Vagina (tissue), 2 donors: ENCODE data around the gene CHD6. TPM values are rescaled to one million over a fixed set of nuclear protein-coding genes. Genes with fewer than 3 reads are reported as not detected.

Experiments
- DNase-seq, 2 donors: peaks; one replicate each; pipeline ENCODE4 v3.0.0-alpha.2; 2017; ENCODE audit errors: extremely low spot score in 2 of 2
- H3K27ac ChIP-seq: fragments of 200-600 bp; sonication (generic); one replicate; pipeline ENCODE4 v1.5.1; 2019
- H3K27me3 ChIP-seq: fragments of 200-600 bp; sonication (generic); one replicate; pipeline ENCODE4 v1.5.1; 2019
- H3K36me3 ChIP-seq, 2 donors: fragments of 200-600 bp; sonication (generic); one replicate each; pipeline ENCODE4 v1.5.1; 2017 to 2019
- H3K4me1 ChIP-seq: fragments of 200-600 bp; sonication (generic); one replicate; pipeline ENCODE4 v1.5.1; 2019
- H3K4me3 ChIP-seq, 2 donors: fragments of 200-600 bp; sonication (generic); 1 replicate in 1 of 2; 2 replicates in 1 of 2; pipeline ENCODE4 v1.5.1; 2016 to 2019
- H3K9me3 ChIP-seq: fragments of 200-600 bp; sonication (generic); one replicate; pipeline ENCODE4 v1.5.1; 2019
- POLR2A ChIP-seq, 2 donors: fragments of 450-650 bp; IDR thresholded peaks; one replicate each; pipeline ENCODE4 v1.6.1; 2017; ENCODE audit warnings: antibody characterized with exemption in 2 of 2, mild to moderate bottlenecking in 2 of 2, moderate library complexity in 2 of 2
- POLR2AphosphoS5 ChIP-seq, 2 donors: sonication (generic); formaldehyde crosslinking; IDR thresholded peaks; one replicate each; pipeline ENCODE4 v1.9.0; 2017; ENCODE audit warnings: antibody characterized with exemption in 2 of 2, mild to moderate bottlenecking in 2 of 2, low read depth in 1 of 2; ENCODE audit not compliant: insufficient read depth in 1 of 2
- intact Hi-C: fragments of 100-400 bp; cut with DNase I; formaldehyde crosslinking; loops from one replicate; pipeline ENCODE4 v1.15.1; 2023
- total RNA-seq: library from RNA; depleted of rRNA; stranded (reverse); fragments of >200 nt; gene quantifications from one replicate; pipeline ENCODE4 v1.2.3, GENCODE V29; 2016
- TF ChIP-seq, protein P1 (sequence below), 3 experiments: fragments of 450-650 bp in 2 of 3; fragments of 200-600 bp in 1 of 3; sonication (generic) in 1 of 3; IDR thresholded peaks; one replicate each; pipeline ENCODE4 v1.5.1; 2017 to 2019; ENCODE audit warnings: antibody characterized with exemption in 3 of 3, mild to moderate bottlenecking in 2 of 3, moderate library complexity in 2 of 3

CHD6 gene
- total RNA-seq, 1 donor from 2014 or later = 37.6 TPM

DNA sequence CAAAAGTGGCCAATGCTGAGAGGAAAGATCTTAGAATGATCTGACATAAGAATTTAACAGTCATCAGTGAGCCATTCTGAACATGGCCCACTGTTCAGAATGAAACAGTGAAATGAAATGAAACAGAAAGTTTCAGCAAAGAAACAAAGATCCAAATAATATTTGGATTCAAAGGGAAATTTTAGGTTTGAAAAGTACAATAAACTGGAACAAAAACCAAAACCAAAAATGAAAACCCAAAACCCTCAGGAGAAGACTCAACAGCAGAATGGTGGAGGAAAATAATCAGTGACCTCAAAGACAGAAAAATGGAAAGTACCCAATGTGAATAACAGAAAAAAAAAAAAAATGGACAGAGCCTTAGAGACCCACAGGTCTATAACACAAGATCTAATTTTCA is 185.4 kb downstream of the CHD6 start:
- Histone ChIP-seq H3K4me1 (no peaks in the 10 kb centered on the region), H3K36me3 (peaks cover 0 to 38% of the 10 kb centered on the region in 2 donors), H3K27ac (no peak overlapping the region), H3K9me3 (no peaks in the 10 kb centered on the region), H3K27me3 (no peaks in the 10 kb centered on the region), H3K4me3 (no peak overlapping the region)
- intact Hi-C loops = no loop called here
- TF ChIP-seq, protein P1, sequence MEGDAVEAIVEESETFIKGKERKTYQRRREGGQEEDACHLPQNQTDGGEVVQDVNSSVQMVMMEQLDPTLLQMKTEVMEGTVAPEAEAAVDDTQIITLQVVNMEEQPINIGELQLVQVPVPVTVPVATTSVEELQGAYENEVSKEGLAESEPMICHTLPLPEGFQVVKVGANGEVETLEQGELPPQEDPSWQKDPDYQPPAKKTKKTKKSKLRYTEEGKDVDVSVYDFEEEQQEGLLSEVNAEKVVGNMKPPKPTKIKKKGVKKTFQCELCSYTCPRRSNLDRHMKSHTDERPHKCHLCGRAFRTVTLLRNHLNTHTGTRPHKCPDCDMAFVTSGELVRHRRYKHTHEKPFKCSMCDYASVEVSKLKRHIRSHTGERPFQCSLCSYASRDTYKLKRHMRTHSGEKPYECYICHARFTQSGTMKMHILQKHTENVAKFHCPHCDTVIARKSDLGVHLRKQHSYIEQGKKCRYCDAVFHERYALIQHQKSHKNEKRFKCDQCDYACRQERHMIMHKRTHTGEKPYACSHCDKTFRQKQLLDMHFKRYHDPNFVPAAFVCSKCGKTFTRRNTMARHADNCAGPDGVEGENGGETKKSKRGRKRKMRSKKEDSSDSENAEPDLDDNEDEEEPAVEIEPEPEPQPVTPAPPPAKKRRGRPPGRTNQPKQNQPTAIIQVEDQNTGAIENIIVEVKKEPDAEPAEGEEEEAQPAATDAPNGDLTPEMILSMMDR (IDR thresholded peaks at IDR 0.05) = no peak
- no peak for DNase-seq

DNA sequence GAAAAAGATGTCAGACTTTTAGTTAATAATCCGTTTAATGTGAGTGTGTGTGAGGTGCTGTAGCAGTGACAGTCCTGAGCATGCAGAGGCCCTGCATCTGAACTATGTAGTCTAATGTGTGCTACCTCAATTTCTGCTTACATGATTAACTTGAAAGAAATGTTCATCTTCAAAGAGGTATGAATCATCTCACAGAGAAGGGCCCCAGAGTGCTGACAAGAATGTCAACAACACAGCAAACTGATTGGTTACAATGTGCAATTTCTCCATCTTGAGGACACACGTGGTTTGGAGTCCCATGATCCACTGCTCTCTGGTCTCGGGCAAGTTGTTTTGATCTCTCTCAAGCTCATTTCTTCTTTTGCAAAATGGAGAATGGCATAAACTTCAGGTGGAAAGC is 189.9 kb downstream of the CHD6 start:
- H3K9me3 ChIP-seq = no peaks in the 10 kb centered on the region
- no peak overlapping the region for H3K4me3 ChIP-seq
- peaks cover 17% of the 10 kb centered on the region for H3K4me1 ChIP-seq
- no peak for TF ChIP-seq POLR2A (IDR thresholded peaks at IDR 0.05)
- TF ChIP-seq, protein P1 (IDR thresholded peaks at IDR 0.05) = no peak
- TF ChIP-seq POLR2AphosphoS5 (IDR thresholded peaks at IDR 0.05; ENCODE audit: insufficient read depth in 1 of 2, low read depth in 1 of 2) = no peak
- intact Hi-C loops = no loop called here
- H3K27ac ChIP-seq = no peak overlapping the region
- no peak for DNase-seq
- H3K27me3 ChIP-seq = no peaks in the 10 kb centered on the region
- H3K36me3 ChIP-seq = peaks cover 0 to 29% of the 10 kb centered on the region in 2 donors

DNA sequence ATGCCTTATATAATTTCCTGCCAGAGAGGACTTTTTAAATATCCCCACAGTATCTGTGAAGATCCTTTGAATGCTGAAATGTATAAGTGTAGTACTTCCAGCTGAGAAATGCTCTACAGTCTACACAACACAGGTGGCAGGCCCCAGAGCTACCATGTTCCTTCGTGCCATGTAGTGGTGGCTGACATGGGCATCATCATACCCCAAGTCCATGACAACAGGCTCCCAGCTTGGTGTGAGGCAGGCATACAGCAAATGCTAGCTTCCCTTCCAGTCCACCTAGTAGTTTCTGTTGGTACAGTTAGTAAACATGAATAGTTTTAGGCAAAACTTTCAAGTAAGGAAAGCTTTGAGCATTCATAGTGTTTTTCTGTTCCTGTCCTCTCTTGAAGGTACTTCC is 190.3 kb downstream of the CHD6 start:
- TF ChIP-seq POLR2A (IDR thresholded peaks at IDR 0.05) = no peak
- no peak for TF ChIP-seq POLR2AphosphoS5 (IDR thresholded peaks at IDR 0.05; ENCODE audit: insufficient read depth in 1 of 2, low read depth in 1 of 2)
- TF ChIP-seq, protein P1 (IDR thresholded peaks at IDR 0.05) = no peak
- intact Hi-C loops = no loop called here
- H3K36me3 ChIP-seq = peaks cover 0 to 34% of the 10 kb centered on the region in 2 donors
- H3K4me3 ChIP-seq = no peak overlapping the region
- H3K4me1 ChIP-seq = peaks cover 17% of the 10 kb centered on the region
- H3K27me3 ChIP-seq = no peaks in the 10 kb centered on the region
- H3K9me3 ChIP-seq = no peaks in the 10 kb centered on the region
- DNase-seq = no peak
- no peak overlapping the region for H3K27ac ChIP-seq

DNA sequence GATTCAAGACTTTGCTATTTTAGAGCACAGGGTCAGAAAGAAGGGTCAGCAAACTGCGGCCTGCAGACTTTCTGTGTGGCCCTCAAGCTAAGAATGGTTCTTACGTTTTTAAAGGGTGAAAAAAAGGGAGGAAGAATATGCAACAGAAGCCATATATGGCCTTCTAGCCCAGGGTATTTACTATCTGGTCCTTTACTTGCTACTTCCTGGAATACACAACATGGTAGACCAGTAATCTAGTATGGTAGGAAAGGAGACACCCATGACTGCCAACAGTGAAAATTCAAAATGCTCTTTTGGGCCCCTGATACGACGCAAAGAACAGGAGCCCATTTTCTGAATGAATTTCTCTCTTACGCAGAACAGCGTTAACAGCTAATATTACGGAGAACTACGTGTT is 191.2 kb downstream of the CHD6 start:
- H3K27ac ChIP-seq = no peak overlapping the region
- no peak overlapping the region for H3K4me3 ChIP-seq
- DNase-seq = no peak
- TF ChIP-seq, protein P1 (IDR thresholded peaks at IDR 0.05) = no peak
- TF ChIP-seq POLR2AphosphoS5 (IDR thresholded peaks at IDR 0.05; ENCODE audit: insufficient read depth in 1 of 2, low read depth in 1 of 2) (no peak), POLR2A (IDR thresholded peaks at IDR 0.05) (no peak)
- peaks cover 17% of the 10 kb centered on the region for H3K4me1 ChIP-seq
- no peaks in the 10 kb centered on the region for H3K9me3 ChIP-seq
- intact Hi-C loops = no loop called here
- no peaks in the 10 kb centered on the region for H3K27me3 ChIP-seq
- peaks cover 0 to 42% of the 10 kb centered on the region in 2 donors for H3K36me3 ChIP-seq

DNA sequence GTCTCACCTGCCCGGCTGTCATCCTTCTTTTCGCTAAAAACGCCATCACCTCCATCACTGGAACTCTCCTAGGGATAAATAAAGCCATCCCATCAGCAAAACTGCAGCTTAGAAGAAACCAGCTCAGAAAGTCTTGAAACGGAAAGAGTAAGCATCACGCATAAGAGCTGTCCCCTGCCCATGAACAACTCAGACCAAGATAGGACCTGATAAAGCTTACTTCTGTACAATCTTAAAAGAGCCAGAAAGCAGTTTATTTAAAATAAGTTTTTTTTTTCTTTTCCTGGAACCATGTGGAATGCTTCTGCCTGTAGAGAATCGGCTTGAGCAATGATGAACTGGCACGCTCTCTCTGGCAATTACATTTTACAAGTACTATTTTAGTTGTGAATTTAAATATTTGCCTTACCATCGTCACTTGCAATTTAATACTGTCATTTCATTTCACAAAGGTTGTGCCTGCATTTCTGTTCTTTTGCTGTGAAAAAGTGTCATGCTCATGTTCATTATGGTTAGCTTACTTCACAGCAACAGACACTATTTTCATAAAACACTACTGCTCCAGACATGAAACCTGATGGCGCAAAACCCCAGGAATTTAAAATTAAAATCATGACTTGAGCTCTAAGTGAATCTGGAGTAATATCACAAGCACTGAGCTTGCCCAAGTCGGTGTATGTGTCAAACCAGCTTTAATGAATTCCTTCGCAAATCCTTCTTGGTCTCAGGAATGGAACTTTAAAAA is 191.9 kb downstream of the CHD6 start:
- intact Hi-C loops = no loop called here
- no peaks in the 10 kb centered on the region for H3K9me3 ChIP-seq
- H3K4me3 ChIP-seq = no peak overlapping the region
- peaks cover 17% of the 10 kb centered on the region for H3K4me1 ChIP-seq
- TF ChIP-seq, protein P1 (IDR thresholded peaks at IDR 0.05) = no peak
- no peak for TF ChIP-seq POLR2A (IDR thresholded peaks at IDR 0.05)
- no peak for TF ChIP-seq POLR2AphosphoS5 (IDR thresholded peaks at IDR 0.05; ENCODE audit: insufficient read depth in 1 of 2, low read depth in 1 of 2)
- peaks cover 0 to 50% of the 10 kb centered on the region in 2 donors for H3K36me3 ChIP-seq
- DNase-seq = peak in 1 of 2 donors; percentile 32
- no peak overlapping the region for H3K27ac ChIP-seq
- no peaks in the 10 kb centered on the region for H3K27me3 ChIP-seq
